Esophagus muscularis mucosa (tissue), 4 donors: ENCODE measurements around the gene TM4SF18. TPM values are rescaled to one million over a fixed set of nuclear protein-coding genes. Genes with fewer than 3 reads are reported as not detected.

Experiments
- DNase-seq: peaks from one replicate; pipeline ENCODE4 v3.0.0-alpha.2; 2017; ENCODE audit errors: extremely low spot score
- H3K27ac ChIP-seq, 4 donors: fragments of 200-600 bp; sonication (generic); replicated peaks in 1 of 4; 1 replicate in 3 of 4; 2 replicates in 1 of 4; pipeline ENCODE4 v1.5.1; 2016 to 2019; ENCODE audit warnings: mild to moderate bottlenecking in 1 of 4
- H3K27me3 ChIP-seq, 4 donors: fragments of 200-600 bp; sonication (generic); one replicate each; pipeline versions ENCODE4 v1.5.1 to v1.6.0; 2016 to 2019
- H3K36me3 ChIP-seq, 4 donors: fragments of 200-600 bp; sonication (generic); one replicate each; pipeline ENCODE4 v1.5.1; 2016 to 2019
- H3K4me1 ChIP-seq, 4 donors: fragments of 200-600 bp; sonication (generic); one replicate each; pipeline ENCODE4 v1.5.1; 2016 to 2019
- H3K4me3 ChIP-seq, 4 donors: fragments of 200-600 bp; sonication (generic); 1 replicate in 2 of 4; 2 replicates in 2 of 4; pipeline ENCODE4 v1.5.1; 2016 to 2019; ENCODE audit warnings: mild to moderate bottlenecking in 4 of 4, moderate library complexity in 1 of 4
- H3K9me3 ChIP-seq, 4 donors: fragments of 200-600 bp; sonication (generic); 1 replicate in 3 of 4; 2 replicates in 1 of 4; pipeline ENCODE4 v1.5.1; 2016 to 2019
- CTCF ChIP-seq, 3 experiments: fragments of 200-600 bp in 2 of 3; fragments of 450-650 bp in 1 of 3; sonication (generic) in 2 of 3; IDR thresholded peaks; one replicate each; pipeline ENCODE4 v1.5.1; 2017 to 2019; ENCODE audit warnings: antibody characterized with exemption in 3 of 3, mild to moderate bottlenecking in 2 of 3, moderate library complexity in 1 of 3
- EP300 ChIP-seq: sonication (generic); formaldehyde crosslinking; IDR thresholded peaks from one replicate; pipeline ENCODE4 v1.6.1; 2017; ENCODE audit warnings: antibody characterized with exemption
- POLR2A ChIP-seq: fragments of 450-650 bp; IDR thresholded peaks from one replicate; pipeline ENCODE4 v1.6.1; 2017; ENCODE audit warnings: antibody characterized with exemption, moderate library complexity, mild to moderate bottlenecking, low read depth
- POLR2AphosphoS5 ChIP-seq, 2 donors: sonication (generic); formaldehyde crosslinking; IDR thresholded peaks; one replicate each; pipeline ENCODE4 v1.6.1; 2017; ENCODE audit warnings: antibody characterized with exemption in 2 of 2
- WGBS: methylation state at CpG from one replicate; pipeline ENCODE4 v1.1.5; 2018; 5-methylcytosine and 5-hydroxymethylcytosine counted together
- intact Hi-C: fragments of 100-400 bp; cut with DNase I; formaldehyde crosslinking; loops from one replicate; pipeline ENCODE4 v1.15.1; 2023
- total RNA-seq, 4 donors: library from RNA; depleted of rRNA; stranded (reverse); fragments of >200 nt; gene quantifications; one replicate each; pipeline versions ENCODE4 v1.1.0 to v1.2.1, GENCODE V29; 2016

Gene TM4SF18
- total RNA-seq, 4 donors from 2014 or later = 0.83 to 10.6 (median 6.5) TPM

GRCh38 chr3:149314807-149315578, 18.4 kb downstream of the TM4SF18 start:
- TF ChIP-seq POLR2A (no peak), POLR2AphosphoS5 (IDR thresholded peaks at IDR 0.05) (no peak), EP300 (no peak), CTCF (IDR thresholded peaks at IDR 0.05) (no peak)
- Histone ChIP-seq H3K9me3 (no peaks in the 10 kb centered on the region), H3K36me3 (no peaks in the 10 kb centered on the region), H3K4me3 (no peak overlapping the region), H3K27me3 (no peaks in the 10 kb centered on the region), H3K27ac (no peak overlapping the region), H3K4me1 (peaks cover 0 to 6% (median 0%) of the 10 kb centered on the region in 4 donors)
- no peak for DNase-seq
- WGBS = 72% methylated on average over 7 of the region's 7 CpGs
- intact Hi-C loops = no loop called here

- Histone ChIP-seq H3K4me1 (peaks cover 0 to 6% (median 0%) of the 10 kb centered on the region in 4 donors), H3K27ac (no peak overlapping the region), H3K36me3 (no peaks in the 10 kb centered on the region), H3K9me3 (no peaks in the 10 kb centered on the region), H3K4me3 (no peak overlapping the region), H3K27me3 (no peaks in the 10 kb centered on the region)
- TF ChIP-seq POLR2AphosphoS5 (IDR thresholded peaks at IDR 0.05) (no peak), CTCF (IDR thresholded peaks at IDR 0.05) (no peak), POLR2A (no peak), EP300 (no peak)
- intact Hi-C loops = no loop called here
- DNase-seq = no peak
- 88% methylated on average over 1 of the region's 1 CpG for WGBS
These were observed 19.9 kb downstream of the TM4SF18 start for GRCh38 chr3:149313542-149313941.

- Histone ChIP-seq H3K9me3 (no peaks in the 10 kb centered on the region), H3K27me3 (no peaks in the 10 kb centered on the region), H3K36me3 (no peaks in the 10 kb centered on the region), H3K27ac (no peak overlapping the region), H3K4me3 (no peak overlapping the region), H3K4me1 (peaks cover 0 to 6% (median 0%) of the 10 kb centered on the region in 4 donors)
- intact Hi-C loops = no loop called here
- TF ChIP-seq POLR2AphosphoS5 (IDR thresholded peaks at IDR 0.05) = no peak
- no peak for TF ChIP-seq POLR2A
- no peak for TF ChIP-seq CTCF (IDR thresholded peaks at IDR 0.05)
- no peak for TF ChIP-seq EP300
- DNase-seq = no peak
- 89% methylated on average over 7 of the region's 7 CpGs for WGBS
These were observed 22.5 kb downstream of the TM4SF18 start for GRCh38 chr3:149310796-149311534.

DNA sequence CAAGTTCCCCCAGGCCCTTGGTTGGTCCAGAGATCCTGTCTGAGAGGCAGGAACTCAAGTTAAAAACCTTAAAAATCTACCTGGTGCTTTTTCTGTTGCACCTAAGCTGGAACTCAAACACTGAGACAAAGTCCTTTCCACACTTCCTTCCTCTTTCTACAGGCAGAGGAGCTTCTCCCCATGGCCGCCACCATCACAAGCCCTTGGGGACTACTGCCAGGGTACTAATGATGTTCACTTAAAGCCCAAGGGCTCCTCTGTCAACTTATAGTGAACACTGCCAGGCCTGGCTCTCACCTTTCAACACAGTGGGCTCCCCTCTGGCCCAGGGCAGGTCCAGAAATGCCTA, 26.0 kb downstream of the TM4SF18 start:
- no peak overlapping the region for H3K4me3 ChIP-seq
- no peaks in the 10 kb centered on the region for H3K36me3 ChIP-seq
- H3K4me1 ChIP-seq = no peaks in the 10 kb centered on the region
- no peak for DNase-seq
- TF ChIP-seq CTCF (IDR thresholded peaks at IDR 0.05) = no peak
- no peak for TF ChIP-seq POLR2AphosphoS5 (IDR thresholded peaks at IDR 0.05)
- TF ChIP-seq EP300 = no peak
- no peaks in the 10 kb centered on the region for H3K9me3 ChIP-seq
- WGBS = 100% methylated on average over 1 of the region's 1 CpG
- intact Hi-C loops = no loop called here
- no peaks in the 10 kb centered on the region for H3K27me3 ChIP-seq
- no peak overlapping the region for H3K27ac ChIP-seq
